ENCODE measurements around the gene TSPEAR.

Gene TSPEAR

GRCh38 chr21:44722731-44723130, 11.4 kb upstream of the TSPEAR start:
- DNase-seq (ENCODE audit: low read depth in 2 of 2): no peak

GRCh38 chr21:44720170-44720569, 8.8 kb upstream of the TSPEAR start:
- no peak for DNase-seq (ENCODE audit: low read depth in 2 of 2)

GRCh38 chr21:44718571-44718970, 7.2 kb upstream of the TSPEAR start:
- no peak for DNase-seq (ENCODE audit: low read depth in 2 of 2)

- DNase-seq (ENCODE audit: low read depth in 2 of 2): no peak
These were observed 6.7 kb upstream of the TSPEAR start for GRCh38 chr21:44718093-44718492.

GRCh38 chr21:44716984-44717383, 5.6 kb upstream of the TSPEAR start:
- DNase-seq (ENCODE audit: low read depth in 2 of 2): no peak

- DNase-seq (ENCODE audit: low read depth in 2 of 2): no peak
These were observed 3.5 kb upstream of the TSPEAR start for GRCh38 chr21:44714905-44715304.

GRCh38 chr21:44713846-44714245, 2.5 kb upstream of the TSPEAR start:
- DNase-seq (ENCODE audit: low read depth in 2 of 2): no peak

- DNase-seq (ENCODE audit: low read depth in 2 of 2): no peak
These were observed 1.8 kb upstream of the TSPEAR start for GRCh38 chr21:44713130-44713529.

- DNase-seq (ENCODE audit: low read depth in 2 of 2): no peak
These were observed 1.0 kb upstream of the TSPEAR start for GRCh38 chr21:44712203-44713028.

- no peak for DNase-seq (ENCODE audit: low read depth in 2 of 2)
These were observed 531 bp downstream of the TSPEAR start for GRCh38 chr21:44710756-44711326.

- no peak for DNase-seq (ENCODE audit: low read depth in 2 of 2)
These were observed 1.1 kb downstream of the TSPEAR start for GRCh38 chr21:44710294-44710665.

- DNase-seq (ENCODE audit: low read depth in 2 of 2): no peak
These were observed 1.7 kb downstream of the TSPEAR start for GRCh38 chr21:44709426-44710293.

- DNase-seq (ENCODE audit: low read depth in 2 of 2): no peak
These were observed 2.4 kb downstream of the TSPEAR start for GRCh38 chr21:44708866-44709425.

- DNase-seq (ENCODE audit: low read depth in 2 of 2): no peak
These were observed 3.0 kb downstream of the TSPEAR start for GRCh38 chr21:44708213-44708865.

- DNase-seq (ENCODE audit: low read depth in 2 of 2): no peak
These were observed 4.4 kb downstream of the TSPEAR start for GRCh38 chr21:44706706-44707581.

GRCh38 chr21:44706026-44706705, 5.2 kb downstream of the TSPEAR start:
- DNase-seq (ENCODE audit: low read depth in 2 of 2): no peak

- no peak for DNase-seq (ENCODE audit: low read depth in 2 of 2)
These were observed 6.8 kb downstream of the TSPEAR start for GRCh38 chr21:44704636-44705001.

- no peak for DNase-seq (ENCODE audit: low read depth in 2 of 2)
These were observed 7.4 kb downstream of the TSPEAR start for GRCh38 chr21:44703731-44704635.

Measured in stimulated activated CD8-positive, alpha-beta memory T cell treated with anti-CD3 and anti-CD28 coated beads, Interleukin-2, amount 100 ng/mL, for 48 hours (primary cell).